NCI-H2081 treated with DMSO at 0.1 percent for 48 hours (cell line): ENCODE results near the gene ARHGAP24.

ENCODE experiments used
- DNase-seq: peaks from one replicate; lab custom pipeline; 2025; lab: John Stamatoyannopoulos, UW

Gene ARHGAP24

GRCh38 chr4:85778632-85779131, 303.7 kb downstream of the ARHGAP24 start:
- no peak for DNase-seq

GRCh38 chr4:85779165-85779564, 304.2 kb downstream of the ARHGAP24 start:
- no peak for DNase-seq

GRCh38 chr4:85780664-85781063, 305.7 kb downstream of the ARHGAP24 start:
- no peak for DNase-seq

- no peak for DNase-seq
Measured at GRCh38 chr4:85783483-85783882, 308.5 kb downstream of the ARHGAP24 start.

GRCh38 chr4:85783900-85784299, 308.9 kb downstream of the ARHGAP24 start:
- no peak for DNase-seq

- no peak for DNase-seq
Measured at GRCh38 chr4:85784348-85784747, 309.4 kb downstream of the ARHGAP24 start.

- no peak for DNase-seq
Measured at GRCh38 chr4:85784947-85785346, 310.0 kb downstream of the ARHGAP24 start.

GRCh38 chr4:85787133-85787532, 312.2 kb downstream of the ARHGAP24 start:
- DNase-seq: no peak

GRCh38 chr4:85788604-85789003, 313.7 kb downstream of the ARHGAP24 start:
- no peak for DNase-seq

GRCh38 chr4:85789241-85789640, 314.3 kb downstream of the ARHGAP24 start:
- no peak for DNase-seq

GRCh38 chr4:85790582-85790981, 315.6 kb downstream of the ARHGAP24 start:
- no peak for DNase-seq

GRCh38 chr4:85792376-85793232, 317.7 kb downstream of the ARHGAP24 start:
- no peak for DNase-seq

- DNase-seq: no peak
Measured at GRCh38 chr4:85793233-85793585, 318.3 kb downstream of the ARHGAP24 start.

- no peak for DNase-seq
Measured at GRCh38 chr4:85798012-85798770, 323.2 kb downstream of the ARHGAP24 start.

- DNase-seq: no peak
Measured at GRCh38 chr4:85803856-85804255, 328.9 kb downstream of the ARHGAP24 start.

GRCh38 chr4:85805891-85806290, 330.9 kb downstream of the ARHGAP24 start:
- no peak for DNase-seq

GRCh38 chr4:85806334-85806733, 331.4 kb downstream of the ARHGAP24 start:
- DNase-seq: no peak

GRCh38 chr4:85807247-85807950, 332.4 kb downstream of the ARHGAP24 start:
- no peak for DNase-seq

- DNase-seq: no peak
Measured at GRCh38 chr4:85808104-85808503, 333.2 kb downstream of the ARHGAP24 start.

GRCh38 chr4:85808864-85809263, 333.9 kb downstream of the ARHGAP24 start:
- no peak for DNase-seq

GRCh38 chr4:85812776-85813175, 337.8 kb downstream of the ARHGAP24 start:
- DNase-seq: no peak

- DNase-seq: no peak
Measured at GRCh38 chr4:85815796-85816459, 341.0 kb downstream of the ARHGAP24 start.
